GM18867 (cell line): ENCODE data around the gene EFNB1.
"Not testable (repeated sequence)": the region's sequence is repeated elsewhere in the genome, so short reads cannot be mapped to it uniquely, and the experiment has no call there.

ENCODE experiments used
- ATAC-seq: cut with Tn5 transposase; IDR thresholded peaks from one replicate; pipeline ENCODE4 v1.9.1; 2021; ENCODE audit warnings: mild to moderate bottlenecking, moderate library complexity; ENCODE audit not compliant: unreplicated experiment

EFNB1 gene

GRCh38 chrX:68828740-68829581 is at the start of gene EFNB1:
Gene EFNB1 (plus strand): TSS chrX:68829021. CDS start chrX:68829777, 756 bp downstream.
- ATAC-seq = peak; percentile 91

- ATAC-seq = not testable (repeated sequence)
Observed at GRCh38 chrX:68781295-68781694, 47.5 kb upstream of the EFNB1 start.

- ATAC-seq = no peak
Observed at GRCh38 chrX:68784816-68785215, 44.0 kb upstream of the EFNB1 start.

- not testable (repeated sequence) for ATAC-seq
Observed at GRCh38 chrX:68786581-68786980, 42.2 kb upstream of the EFNB1 start.

GRCh38 chrX:68789966-68790365 is 38.9 kb upstream of the EFNB1 start:
- no peak for ATAC-seq

GRCh38 chrX:68792083-68792482 is 36.7 kb upstream of the EFNB1 start:
- ATAC-seq = no peak

GRCh38 chrX:68794461-68794860 is 34.4 kb upstream of the EFNB1 start:
- ATAC-seq = no peak

GRCh38 chrX:68795741-68796140 is 33.1 kb upstream of the EFNB1 start:
- no peak for ATAC-seq

- ATAC-seq = not testable (repeated sequence)
Observed at GRCh38 chrX:68798400-68798799, 30.4 kb upstream of the EFNB1 start.

GRCh38 chrX:68801737-68802290 is 27.0 kb upstream of the EFNB1 start:
- ATAC-seq = no peak

- ATAC-seq = no peak
Observed at GRCh38 chrX:68807818-68808217, 21.0 kb upstream of the EFNB1 start.

- ATAC-seq = no peak
Observed at GRCh38 chrX:68808686-68809357, 20.0 kb upstream of the EFNB1 start.

- no peak for ATAC-seq
Observed at GRCh38 chrX:68820476-68821110, 8.2 kb upstream of the EFNB1 start.

- ATAC-seq = no peak
Observed at GRCh38 chrX:68821616-68822015, 7.2 kb upstream of the EFNB1 start.

GRCh38 chrX:68822641-68823410 is 6.0 kb upstream of the EFNB1 start:
- ATAC-seq = peak; percentile 76

GRCh38 chrX:68823413-68824151 is 5.2 kb upstream of the EFNB1 start:
- no peak for ATAC-seq

- no peak for ATAC-seq
Observed at GRCh38 chrX:68824152-68824433, 4.7 kb upstream of the EFNB1 start.

GRCh38 chrX:68824565-68825125 is 4.2 kb upstream of the EFNB1 start:
- no peak for ATAC-seq

- ATAC-seq = no peak
Observed at GRCh38 chrX:68826113-68826980, 2.5 kb upstream of the EFNB1 start.
